ENCODE results near the gene SUPT4H1.

Gene SUPT4H1

GRCh38 chr17:58309918-58310259, 42.1 kb downstream of the SUPT4H1 start:
- in situ Hi-C loops (cut with MboI; ENCODE audit: low sequenced_read_pairs), result loop anchor here (10.0 kb wide), 1 partner anchor 135 kb away; no protein-coding TSS in a partner anchor

GRCh38 chr17:58308985-58309917, 42.8 kb downstream of the SUPT4H1 start:
- in situ Hi-C loops (cut with MboI; ENCODE audit: low sequenced_read_pairs), result no loop called here

DNA sequence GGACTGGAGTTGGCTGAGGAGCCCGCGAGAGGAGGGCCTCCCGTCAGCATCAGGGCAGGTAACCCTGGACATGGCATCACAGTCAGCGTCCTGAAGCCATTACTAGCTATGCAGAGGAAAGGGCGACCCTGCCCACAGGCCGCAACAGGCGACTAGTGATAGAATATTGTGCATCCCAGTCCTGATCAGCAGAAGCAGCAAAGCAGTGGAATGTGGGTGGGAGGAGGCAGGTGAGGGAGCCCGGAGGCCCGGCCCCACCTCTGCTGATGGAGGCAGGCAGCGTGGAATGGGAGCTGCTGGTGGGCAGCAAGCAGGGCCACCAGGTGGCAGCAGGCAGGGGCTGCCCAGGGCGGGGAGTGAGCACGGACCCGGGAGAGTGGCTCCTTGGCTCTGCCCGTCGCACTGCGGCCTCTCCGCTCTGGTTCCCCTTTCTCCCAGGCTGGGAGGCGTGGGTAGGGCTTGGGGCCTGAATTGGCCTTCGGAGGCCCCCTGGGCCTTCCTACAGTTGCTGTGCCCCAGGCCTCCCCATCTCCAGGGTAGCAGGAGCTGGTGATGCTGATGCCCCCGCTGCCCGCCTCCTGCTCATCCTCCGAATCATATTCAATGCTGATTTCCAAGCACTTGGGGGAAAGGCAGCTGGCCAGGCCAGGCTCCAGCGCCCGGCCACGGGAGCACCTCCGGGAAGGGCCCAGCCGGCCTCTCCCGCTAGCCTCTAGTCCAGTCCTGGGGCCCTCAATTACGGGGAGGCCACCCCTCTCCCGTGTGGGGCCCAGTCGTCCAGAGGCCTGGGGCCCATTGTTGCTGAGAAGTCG, 43.6 kb downstream of the SUPT4H1 start:
- in situ Hi-C loops (cut with MboI; ENCODE audit: low sequenced_read_pairs), result no loop called here

DNA sequence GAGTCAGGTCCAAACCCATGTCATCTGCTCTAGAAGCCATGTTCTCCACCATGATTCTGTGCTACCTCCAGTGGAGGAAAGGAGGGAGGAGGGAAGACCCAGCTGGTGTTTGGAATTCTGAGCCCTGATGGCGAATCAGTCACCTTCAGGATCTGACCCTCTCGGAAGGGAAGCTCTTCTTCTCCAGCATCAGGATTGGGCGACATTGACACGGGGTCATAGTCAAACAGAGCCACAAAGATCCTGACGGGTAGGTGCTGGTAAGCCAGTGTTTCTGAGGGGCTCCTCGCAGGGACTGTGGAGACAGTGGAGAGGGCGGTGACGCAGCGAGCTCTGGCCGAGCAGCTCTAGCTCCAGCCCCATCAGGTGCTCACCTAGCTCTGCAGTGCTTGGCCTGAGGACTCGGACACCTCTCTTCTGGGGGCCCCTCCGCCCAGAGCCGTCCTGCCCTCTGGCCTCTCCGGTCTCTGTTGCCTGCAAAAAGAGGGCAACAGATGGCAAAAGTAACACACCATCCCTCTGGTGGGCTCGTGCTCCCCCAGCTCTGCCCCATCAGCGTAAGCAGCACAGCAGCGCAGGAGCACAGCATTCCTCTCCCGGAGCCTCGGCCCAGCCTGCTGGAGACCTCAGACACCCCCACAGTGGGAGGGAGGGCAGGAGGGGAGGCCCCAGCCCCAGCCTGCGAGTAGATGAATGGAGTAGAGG, 44.4 kb downstream of the SUPT4H1 start:
- in situ Hi-C loops (cut with MboI; ENCODE audit: low sequenced_read_pairs), result no loop called here

- in situ Hi-C loops (cut with MboI; ENCODE audit: low sequenced_read_pairs), result no loop called here
Measured at GRCh38 chr17:58306131-58306951, 45.7 kb downstream of the SUPT4H1 start.

DNA sequence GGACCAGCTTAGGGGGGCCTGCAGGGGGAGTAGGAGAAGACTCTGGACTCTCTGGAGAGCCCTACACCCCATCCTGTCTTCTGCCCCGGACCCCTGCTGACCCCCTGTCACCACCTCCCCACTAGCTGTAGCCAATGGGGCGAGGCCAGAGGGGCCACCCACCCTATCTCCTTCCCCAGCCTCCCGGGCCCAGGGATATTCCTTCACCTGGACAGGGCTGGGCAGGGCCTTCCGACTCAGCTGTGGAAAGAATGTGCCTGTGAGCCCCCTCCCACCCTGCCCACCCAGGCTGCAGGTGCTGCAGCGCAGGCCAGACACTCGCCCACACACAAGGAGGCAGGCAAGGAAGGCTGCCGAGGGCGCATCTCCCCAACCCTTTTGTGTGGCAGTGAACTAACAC, 46.4 kb downstream of the SUPT4H1 start:
- in situ Hi-C loops (cut with MboI; ENCODE audit: low sequenced_read_pairs), result no loop called here

- in situ Hi-C loops (cut with MboI; ENCODE audit: low sequenced_read_pairs), result no loop called here
Measured at GRCh38 chr17:58304750-58305486, 47.1 kb downstream of the SUPT4H1 start.

DNA sequence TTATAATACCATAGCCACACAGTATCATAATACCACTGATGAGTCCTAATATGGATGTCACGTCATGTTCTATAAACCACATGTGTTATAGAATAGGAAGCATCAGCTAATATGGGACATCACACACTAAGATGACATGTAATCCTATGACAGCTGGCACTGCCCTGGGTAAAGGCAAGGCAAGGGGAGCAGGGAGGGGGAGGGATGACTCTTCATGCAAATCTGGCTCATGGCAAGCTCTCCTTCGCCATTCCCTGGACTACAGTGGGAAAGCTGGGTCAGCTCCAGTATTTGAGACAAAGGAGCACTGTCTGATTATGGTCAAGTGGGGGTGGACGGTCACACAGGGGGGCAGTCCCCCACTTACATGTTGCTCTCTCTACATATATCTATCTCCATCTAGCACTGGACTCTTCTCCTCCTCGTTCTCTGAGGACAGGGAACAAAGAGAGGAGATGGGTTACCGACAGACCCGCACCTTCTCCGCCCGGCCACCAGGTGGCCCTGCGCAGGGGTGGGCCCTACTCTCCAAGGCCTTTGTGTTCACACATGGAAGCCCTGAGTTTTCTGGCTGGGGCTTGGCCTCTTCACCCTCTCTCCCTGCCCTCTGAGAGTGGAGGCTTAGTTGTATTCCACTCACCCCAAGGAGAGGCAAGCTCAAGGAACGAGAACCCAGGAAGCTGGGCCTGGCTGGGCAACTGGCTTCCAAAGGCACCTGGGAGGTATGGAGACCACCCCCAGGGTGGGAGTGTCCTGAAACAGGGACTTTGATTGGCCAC, 47.8 kb downstream of the SUPT4H1 start:
- in situ Hi-C loops (cut with MboI; ENCODE audit: low sequenced_read_pairs), result no loop called here

- in situ Hi-C loops (cut with MboI; ENCODE audit: low sequenced_read_pairs), result no loop called here
Measured at GRCh38 chr17:58302919-58303585, 48.9 kb downstream of the SUPT4H1 start.

DNA sequence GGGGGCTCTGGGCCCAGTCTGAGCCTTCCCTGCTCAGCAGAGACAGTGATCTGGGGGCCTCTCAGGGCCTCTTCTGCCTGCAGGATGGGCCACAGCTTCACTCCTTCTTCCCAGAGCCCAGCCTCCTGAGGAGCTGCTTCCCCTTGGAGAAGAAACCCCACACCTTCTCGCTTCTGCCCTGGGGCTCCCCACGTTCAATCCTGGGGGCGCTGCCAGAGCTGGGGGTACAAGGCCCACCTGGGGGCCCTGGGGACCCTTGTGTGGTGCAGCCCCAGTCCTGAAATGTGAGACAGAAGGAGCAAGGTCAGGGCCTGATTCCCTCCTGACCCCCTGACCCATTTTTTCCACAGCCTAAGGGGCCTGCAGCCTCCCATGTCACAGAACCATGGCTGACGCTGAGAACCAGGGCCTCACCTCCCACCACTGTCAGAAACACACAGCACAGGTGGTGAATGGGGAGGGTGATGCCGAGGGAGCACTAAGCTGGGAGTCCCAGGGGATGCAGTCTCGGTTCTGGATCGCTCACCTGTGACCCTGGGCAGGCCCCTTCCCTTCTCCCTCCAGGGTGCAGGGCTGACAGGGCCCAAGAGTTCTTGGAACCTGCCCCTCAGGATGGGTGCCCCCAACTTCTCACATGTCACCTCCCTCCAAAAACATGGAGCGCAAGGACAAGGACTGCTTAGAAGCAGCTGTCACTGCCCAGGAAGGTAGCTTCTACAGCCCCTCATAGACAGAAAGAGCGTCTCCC, 49.7 kb downstream of the SUPT4H1 start:
- in situ Hi-C loops (cut with MboI; ENCODE audit: low sequenced_read_pairs), result no loop called here

DNA sequence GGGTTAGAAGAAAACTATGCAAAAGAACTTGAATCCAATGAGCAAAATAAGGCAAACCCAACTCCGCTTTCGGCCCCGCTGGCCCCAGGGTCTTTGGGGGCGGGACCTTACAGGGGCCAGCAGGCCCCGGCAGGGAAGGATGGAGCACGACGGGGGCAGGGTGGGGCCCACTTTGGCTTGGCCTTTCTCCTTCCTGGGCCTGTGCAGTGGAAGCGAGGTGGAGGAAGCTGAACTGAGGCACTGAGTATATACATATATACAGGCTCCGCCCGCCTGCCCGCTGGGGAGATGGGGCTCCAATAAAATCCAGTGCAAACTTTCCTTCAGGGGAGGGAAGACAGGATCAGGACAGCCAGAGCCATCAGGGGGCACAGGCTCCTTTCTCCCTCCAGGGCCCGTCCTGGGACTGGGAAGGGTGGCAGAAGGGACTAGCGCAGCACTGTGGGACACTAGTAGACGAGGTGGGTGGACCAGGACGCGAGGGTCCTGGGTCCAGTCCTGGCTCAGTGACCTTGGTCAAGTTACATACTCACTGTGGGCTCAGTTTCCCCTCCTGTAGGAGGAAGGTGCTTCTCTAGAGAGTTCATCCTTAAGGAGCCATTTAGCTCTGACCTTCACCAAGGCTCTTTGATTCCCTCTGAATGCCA, 50.4 kb downstream of the SUPT4H1 start:
- in situ Hi-C loops (cut with MboI; ENCODE audit: low sequenced_read_pairs), result no loop called here

DNA sequence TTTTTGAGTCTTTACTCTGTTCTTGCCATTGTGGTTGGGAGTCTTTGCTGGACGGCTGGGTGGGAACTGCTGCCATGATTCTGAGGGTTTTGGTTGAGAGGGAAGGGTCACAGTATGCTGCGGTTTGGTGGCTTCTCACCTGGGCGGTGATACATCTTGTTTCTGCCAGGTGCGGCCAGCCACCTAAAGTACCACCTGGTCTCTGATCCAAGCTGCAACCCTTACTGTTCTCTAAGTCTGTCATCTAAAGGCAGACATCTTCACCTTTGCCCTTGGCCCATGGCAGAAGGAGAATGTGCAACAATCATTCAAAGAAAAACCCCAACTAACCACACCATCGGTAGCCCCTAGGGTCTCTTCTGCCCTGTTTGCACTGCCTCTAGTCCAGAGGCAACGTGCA, 51.7 kb downstream of the SUPT4H1 start:
- in situ Hi-C loops (cut with MboI; ENCODE audit: low sequenced_read_pairs), result no loop called here

All from HL-60/S4 (cell line).